ENCODE data around the gene RSPO4.

DNA sequence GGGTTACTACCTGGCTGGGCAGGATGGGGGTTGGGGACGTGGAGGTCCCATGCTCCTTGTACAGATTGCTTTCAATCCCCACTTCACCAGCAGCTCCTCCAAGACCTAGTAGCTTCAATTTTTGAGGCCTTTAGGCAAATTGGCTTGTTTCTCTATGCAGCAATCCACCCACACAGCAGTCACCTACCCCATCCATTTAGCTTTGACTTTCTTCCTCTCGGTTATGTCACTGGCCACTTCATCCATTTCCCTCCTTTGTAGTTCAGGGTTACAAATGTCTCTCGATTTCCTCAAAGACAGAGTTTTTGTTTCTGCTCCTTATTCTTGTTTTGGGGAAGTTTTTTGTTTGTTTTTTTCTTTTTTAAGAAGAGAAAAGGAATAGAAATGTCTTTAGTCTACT is 33.4 kb upstream of the RSPO4 start:
- TF ChIP-seq, protein P1, sequence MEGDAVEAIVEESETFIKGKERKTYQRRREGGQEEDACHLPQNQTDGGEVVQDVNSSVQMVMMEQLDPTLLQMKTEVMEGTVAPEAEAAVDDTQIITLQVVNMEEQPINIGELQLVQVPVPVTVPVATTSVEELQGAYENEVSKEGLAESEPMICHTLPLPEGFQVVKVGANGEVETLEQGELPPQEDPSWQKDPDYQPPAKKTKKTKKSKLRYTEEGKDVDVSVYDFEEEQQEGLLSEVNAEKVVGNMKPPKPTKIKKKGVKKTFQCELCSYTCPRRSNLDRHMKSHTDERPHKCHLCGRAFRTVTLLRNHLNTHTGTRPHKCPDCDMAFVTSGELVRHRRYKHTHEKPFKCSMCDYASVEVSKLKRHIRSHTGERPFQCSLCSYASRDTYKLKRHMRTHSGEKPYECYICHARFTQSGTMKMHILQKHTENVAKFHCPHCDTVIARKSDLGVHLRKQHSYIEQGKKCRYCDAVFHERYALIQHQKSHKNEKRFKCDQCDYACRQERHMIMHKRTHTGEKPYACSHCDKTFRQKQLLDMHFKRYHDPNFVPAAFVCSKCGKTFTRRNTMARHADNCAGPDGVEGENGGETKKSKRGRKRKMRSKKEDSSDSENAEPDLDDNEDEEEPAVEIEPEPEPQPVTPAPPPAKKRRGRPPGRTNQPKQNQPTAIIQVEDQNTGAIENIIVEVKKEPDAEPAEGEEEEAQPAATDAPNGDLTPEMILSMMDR (IDR thresholded peaks at IDR 0.05): no peak
- no peak for TF ChIP-seq POLR2A (IDR thresholded peaks at IDR 0.05)
